Activated CD8-positive, alpha-beta T cell treated with anti-CD3 and anti-CD28 coated beads for 36 hours (primary cell): ENCODE data around the gene CLDN2. TPM values are rescaled to one million over a fixed set of nuclear protein-coding genes. Genes with fewer than 3 reads are reported as not detected.

ENCODE experiments used
- ATAC-seq: fragments of 200-7000 bp; cut with Tn5 transposase; one replicate; pipeline ENCODE4 v1.10.0; 2021; ENCODE audit warnings: mild to moderate bottlenecking, moderate library complexity
- CTCF ChIA-PET: fragments of 350-600 bp; sonication (Branson Sonifier 250); formaldehyde crosslinking; loops from one replicate; lab custom pipeline; 2021; ENCODE audit warnings: antibody characterized with exemption; lab: Charles Lee
- POLR2A ChIA-PET: fragments of 350-600 bp; sonication (Branson Sonifier 250); formaldehyde crosslinking; loops from one replicate; lab custom pipeline; 2021; ENCODE audit warnings: antibody characterized with exemption; lab: Charles Lee
- DNase-seq: peaks from one replicate; pipeline ENCODE4 v3.0.0-alpha.2; 2020
- H3K27ac Mint-ChIP-seq: one replicate; pipeline ENCODE4 v1.8.0; 2021; ENCODE audit warnings: mild to moderate bottlenecking, mixed read lengths
- H3K27me3 Mint-ChIP-seq: one replicate; pipeline ENCODE4 v1.8.0; 2021; ENCODE audit warnings: mixed read lengths
- H3K36me3 Mint-ChIP-seq: one replicate; pipeline ENCODE4 v1.8.0; 2021; ENCODE audit warnings: low read depth, mixed read lengths
- H3K4me1 Mint-ChIP-seq: one replicate; pipeline ENCODE4 v1.8.0; 2021; ENCODE audit warnings: low read depth, mixed read lengths
- H3K4me3 Mint-ChIP-seq: one replicate; pipeline ENCODE4 v1.8.0; 2021; ENCODE audit warnings: mild to moderate bottlenecking, moderate library complexity, mixed read lengths
- H3K9me3 Mint-ChIP-seq: one replicate; pipeline ENCODE4 v1.8.0; 2021; ENCODE audit warnings: mixed read lengths
- CTCF ChIP-seq: fragments of 200-600 bp; IDR thresholded peaks from one replicate; pipeline ENCODE4 v1.8.0; 2022; ENCODE audit warnings: antibody characterized with exemption, mild to moderate bottlenecking
- intact Hi-C: fragments of 100-400 bp; cut with micrococcal nuclease; formaldehyde crosslinking; loops from one replicate; pipeline ENCODE4 v1.10.0; 2022
- total RNA-seq, 2 experiments: library from RNA; stranded (reverse); gene quantifications; one replicate each; pipeline ENCODE4 v1.2.3, GENCODE V29; 2021

Gene CLDN2
- total RNA-seq, 2 experiments from 2014 or later = not detected

- Mint-ChIP-seq H3K36me3 (no peaks in the 10 kb centered on the region), H3K9me3 (no peaks in the 10 kb centered on the region), H3K27me3 (no peaks in the 10 kb centered on the region), H3K27ac (no peak overlapping the region), H3K4me1 (no peaks in the 10 kb centered on the region), H3K4me3 (no peak overlapping the region)
- POLR2A ChIA-PET = no interaction called here
- intact Hi-C loops = no loop called here
- ATAC-seq (no peak), DNase-seq (no peak)
- TF ChIP-seq CTCF = no peak
- CTCF ChIA-PET = no interaction called here
These were observed 13.3 kb downstream of the CLDN2 start for GRCh38 chrX:106933538-106933961.

- no peak for TF ChIP-seq CTCF
- H3K4me1 Mint-ChIP-seq = no peaks in the 10 kb centered on the region
- CTCF ChIA-PET = no interaction called here
- H3K36me3 Mint-ChIP-seq = no peaks in the 10 kb centered on the region
- no peaks in the 10 kb centered on the region for H3K27me3 Mint-ChIP-seq
- intact Hi-C loops = no loop called here
- no peak overlapping the region for H3K4me3 Mint-ChIP-seq
- ATAC-seq (no peak), DNase-seq (no peak)
- H3K9me3 Mint-ChIP-seq = no peaks in the 10 kb centered on the region
- no peak overlapping the region for H3K27ac Mint-ChIP-seq
- POLR2A ChIA-PET = no interaction called here
These were observed 15.0 kb downstream of the CLDN2 start for GRCh38 chrX:106935175-106935574.

- ChIA-PET POLR2A (no interaction called here), CTCF (no interaction called here)
- no peaks in the 10 kb centered on the region for H3K9me3 Mint-ChIP-seq
- TF ChIP-seq CTCF = no peak
- H3K4me3 Mint-ChIP-seq = no peak overlapping the region
- no peaks in the 10 kb centered on the region for H3K36me3 Mint-ChIP-seq
- ATAC-seq (no peak), DNase-seq (no peak)
- H3K27me3 Mint-ChIP-seq = no peaks in the 10 kb centered on the region
- H3K27ac Mint-ChIP-seq = no peak overlapping the region
- H3K4me1 Mint-ChIP-seq = no peaks in the 10 kb centered on the region
- intact Hi-C loops = no loop called here
These were observed 16.0 kb downstream of the CLDN2 start for GRCh38 chrX:106936246-106936645.

- ATAC-seq (no peak), DNase-seq (no peak)
- POLR2A ChIA-PET = no interaction called here
- H3K4me1 Mint-ChIP-seq = no peaks in the 10 kb centered on the region
- H3K36me3 Mint-ChIP-seq = peaks cover 4% of the 10 kb centered on the region
- intact Hi-C loops = no loop called here
- no peaks in the 10 kb centered on the region for H3K27me3 Mint-ChIP-seq
- no peak overlapping the region for H3K4me3 Mint-ChIP-seq
- CTCF ChIA-PET = no interaction called here
- H3K27ac Mint-ChIP-seq = no peak overlapping the region
- no peaks in the 10 kb centered on the region for H3K9me3 Mint-ChIP-seq
- no peak for TF ChIP-seq CTCF
These were observed 19.4 kb downstream of the CLDN2 start for GRCh38 chrX:106939566-106939965.

- Mint-ChIP-seq H3K27me3 (no peaks in the 10 kb centered on the region), H3K4me3 (no peak overlapping the region), H3K36me3 (peaks cover 4% of the 10 kb centered on the region), H3K4me1 (no peaks in the 10 kb centered on the region), H3K27ac (no peak overlapping the region), H3K9me3 (no peaks in the 10 kb centered on the region)
- CTCF ChIA-PET = no interaction called here
- DNase-seq = no peak
- POLR2A ChIA-PET = no interaction called here
- intact Hi-C loops = no loop called here
- TF ChIP-seq CTCF = no peak
- ATAC-seq = no peak
These were observed 19.9 kb downstream of the CLDN2 start for GRCh38 chrX:106940068-106940467.
